ENCODE measurements around the gene SLC25A51. TPM values are rescaled to one million over a fixed set of nuclear protein-coding genes. Genes with fewer than 3 reads are reported as not detected.
A peak's percentile ranks its signal among the peaks of the same experiment; 100 is the strongest.

The SLC25A51 gene
- 10 to 100 TPM; 19.8 to 23.4 TPM for total RNA-seq
- long read RNA-seq, partial matches to known transcripts, result 0 of 11 reads
- long read RNA-seq, other reads (novel, unspliced or antisense), result 9 of 11 reads

- intact Hi-C loops (cut with DNase I, micrococcal nuclease), result loop anchor here in 1 of 2 donors (10.0 kb wide), 1 partner anchor 461 kb away; no protein-coding TSS in a partner anchor
- peak; percentile 85 for ATAC-seq
These were observed at the start of gene SLC25A51 for GRCh38 chr9:37903647-37904444. TSS of gene SLC25A51 (minus strand) at chr9:37904127. CDS start at chr9:37888550, 15,577 bp downstream.

GRCh38 chr9:37953206-37953774 lies 49.4 kb upstream of the SLC25A51 start:
- ATAC-seq (no peak), DNase-seq (no peak)
- intact Hi-C loops (cut with DNase I, micrococcal nuclease), result no loop called here

More at GRCh38 chr9:37903647-37904444, at the start of gene SLC25A51:
- DNase-seq, result peak; percentile 90 to 96

- DNase-seq, result no peak
- intact Hi-C loops (cut with DNase I, micrococcal nuclease), result no loop called here
- ATAC-seq, result no peak
These were observed 48.8 kb upstream of the SLC25A51 start for GRCh38 chr9:37952731-37953130.

GRCh38 chr9:37951671-37952449 lies 47.9 kb upstream of the SLC25A51 start:
- intact Hi-C loops (cut with DNase I, micrococcal nuclease), result no loop called here
- DNase-seq (no peak), ATAC-seq (no peak)

- DNase-seq, result no peak
- ATAC-seq, result no peak
- intact Hi-C loops (cut with DNase I, micrococcal nuclease), result no loop called here
These were observed 46.6 kb upstream of the SLC25A51 start for GRCh38 chr9:37950561-37950960.

- DNase-seq (no peak), ATAC-seq (no peak)
- intact Hi-C loops (cut with DNase I, micrococcal nuclease), result no loop called here
These were observed 45.6 kb upstream of the SLC25A51 start for GRCh38 chr9:37949576-37949975.

GRCh38 chr9:37948417-37948980 lies 44.6 kb upstream of the SLC25A51 start:
- ATAC-seq, result no peak
- intact Hi-C loops (cut with DNase I, micrococcal nuclease), result no loop called here
- no peak for DNase-seq

GRCh38 chr9:37947977-37948376 lies 44.0 kb upstream of the SLC25A51 start:
- ATAC-seq (no peak), DNase-seq (no peak)
- intact Hi-C loops (cut with DNase I, micrococcal nuclease), result no loop called here

- intact Hi-C loops (cut with DNase I, micrococcal nuclease), result no loop called here
- DNase-seq, result no peak
- ATAC-seq, result no peak
These were observed 43.5 kb upstream of the SLC25A51 start for GRCh38 chr9:37947471-37947870.

GRCh38 chr9:37946971-37947370 lies 43.0 kb upstream of the SLC25A51 start:
- intact Hi-C loops (cut with DNase I, micrococcal nuclease), result no loop called here
- ATAC-seq, result no peak
- DNase-seq, result no peak

GRCh38 chr9:37946041-37946440 lies 42.1 kb upstream of the SLC25A51 start:
- ATAC-seq (no peak), DNase-seq (no peak)
- intact Hi-C loops (cut with DNase I, micrococcal nuclease), result no loop called here

GRCh38 chr9:37944671-37945481 lies 40.9 kb upstream of the SLC25A51 start:
- DNase-seq, result no peak
- intact Hi-C loops (cut with DNase I, micrococcal nuclease), result no loop called here
- no peak for ATAC-seq

- DNase-seq, result no peak
- ATAC-seq, result no peak
- intact Hi-C loops (cut with DNase I, micrococcal nuclease), result no loop called here
These were observed 40.3 kb upstream of the SLC25A51 start for GRCh38 chr9:37944266-37944650.

GRCh38 chr9:37943345-37944265 lies 39.7 kb upstream of the SLC25A51 start:
- ATAC-seq (no peak), DNase-seq (no peak)
- intact Hi-C loops (cut with DNase I, micrococcal nuclease), result no loop called here

GRCh38 chr9:37942621-37943344 lies 38.9 kb upstream of the SLC25A51 start:
- intact Hi-C loops (cut with DNase I, micrococcal nuclease), result no loop called here
- ATAC-seq (no peak), DNase-seq (no peak)

GRCh38 chr9:37941253-37941652 lies 37.3 kb upstream of the SLC25A51 start:
- DNase-seq (no peak), ATAC-seq (no peak)
- intact Hi-C loops (cut with DNase I, micrococcal nuclease), result no loop called here

- ATAC-seq, result no peak
- DNase-seq, result no peak
- intact Hi-C loops (cut with DNase I, micrococcal nuclease), result no loop called here
These were observed 35.7 kb upstream of the SLC25A51 start for GRCh38 chr9:37939575-37940095.

Measured in left colon (tissue), 2 donors.